ENCODE results near the gene LGR6.

LGR6 gene

GRCh38 chr1:202200112-202200548 lies 6.5 kb downstream of the LGR6 start:
- DNase-seq = no peak

- DNase-seq = no peak
These were observed 7.1 kb downstream of the LGR6 start for GRCh38 chr1:202200669-202201068.

GRCh38 chr1:202201266-202201665 lies 7.7 kb downstream of the LGR6 start:
- no peak for DNase-seq

GRCh38 chr1:202201971-202202370 lies 8.4 kb downstream of the LGR6 start:
- DNase-seq = no peak

- DNase-seq = no peak
These were observed 9.0 kb downstream of the LGR6 start for GRCh38 chr1:202202500-202203168.

- no peak for DNase-seq
These were observed 9.8 kb downstream of the LGR6 start for GRCh38 chr1:202203238-202204039.

GRCh38 chr1:202204065-202204464 lies 10.5 kb downstream of the LGR6 start:
- no peak for DNase-seq

GRCh38 chr1:202205523-202206190 lies 12.1 kb downstream of the LGR6 start:
- DNase-seq = no peak

- peak; percentile 75 for DNase-seq
These were observed 13.7 kb downstream of the LGR6 start for GRCh38 chr1:202207292-202207691.

GRCh38 chr1:202208351-202208857 lies 14.8 kb downstream of the LGR6 start:
- no peak for DNase-seq

GRCh38 chr1:202210385-202210784 lies 16.8 kb downstream of the LGR6 start:
- DNase-seq = peak; percentile 94

- no peak for DNase-seq
These were observed 17.4 kb downstream of the LGR6 start for GRCh38 chr1:202210969-202211368.

GRCh38 chr1:202212787-202213186 lies 19.2 kb downstream of the LGR6 start:
- DNase-seq = no peak

- DNase-seq = peak; percentile 21
These were observed 19.9 kb downstream of the LGR6 start for GRCh38 chr1:202213361-202214088.

- no peak for DNase-seq
These were observed 20.7 kb downstream of the LGR6 start for GRCh38 chr1:202214089-202214843.

GRCh38 chr1:202215472-202216130 lies 22.0 kb downstream of the LGR6 start:
- DNase-seq = no peak

GRCh38 chr1:202216691-202217090 lies 23.1 kb downstream of the LGR6 start:
- no peak for DNase-seq

- no peak for DNase-seq
These were observed 23.9 kb downstream of the LGR6 start for GRCh38 chr1:202217516-202217915.

GRCh38 chr1:202217951-202218350 lies 24.4 kb downstream of the LGR6 start:
- no peak for DNase-seq

GRCh38 chr1:202220733-202221132 lies 27.1 kb downstream of the LGR6 start:
- no peak for DNase-seq

Measured in NCI-H524 treated with DMSO at 0.1 percent for 48 hours (cell line).